ENCODE results near the gene C1RL. TPM values are rescaled to one million over a fixed set of nuclear protein-coding genes. Genes with fewer than 3 reads are reported as not detected.

The C1RL gene
- total RNA-seq, 1 experiment from 2014 or later = 25.9 TPM

GRCh38 chr12:7069386-7069785 is 39.6 kb downstream of the C1RL start:
- no peaks in the 10 kb centered on the region for H3K9me2 ChIP-seq (ENCODE audit: insufficient read depth)
- H3K9me3 ChIP-seq (ENCODE audit: control insufficient read depth in 1 of 2, insufficient read depth in 1 of 2, low read depth in 1 of 2, low read length in 2 of 2) = no peaks in the 10 kb centered on the region
- BruUV-seq (replicated peaks) = no TSS peak
- ChIA-PET RAD21 (ENCODE audit: low non-redundant PET in 1 of 2, low total read pairs in 2 of 2, uncharacterized antibody in 2 of 2, unreplicated experiment in 2 of 2) (no interaction called here), CTCF (no interaction called here), POLR2A (no interaction called here)
- H3K27me3 ChIP-seq (ENCODE audit: insufficient read depth, low read length) = no peaks in the 10 kb centered on the region
- no peaks in the 10 kb centered on the region for H3K4me1 ChIP-seq (ENCODE audit: control insufficient read depth in 1 of 2, insufficient read depth in 2 of 2, low read length in 2 of 2)
- H3K4me2 ChIP-seq (ENCODE audit: low read length) = no peak overlapping the region
- ATAC-seq (no peak), DNase-seq (ENCODE audit: low read depth, low spot score) (no peak)
- no peak overlapping the region for H3K27ac ChIP-seq (ENCODE audit: low read depth, low read length)
- TF ChIP-seq CBX3 (IDR thresholded peaks at IDR 0.05; ENCODE audit: low read depth) = no peak
- no peak for TF ChIP-seq RAD21 (IDR thresholded peaks at IDR 0.05; ENCODE audit: low read depth)
- TF ChIP-seq SRF (IDR thresholded peaks at IDR 0.05; ENCODE audit: low read depth) = no peak
- TF ChIP-seq ZFX (IDR thresholded peaks at IDR 0.05) = no peak
- no peak for TF ChIP-seq EGR1 (IDR thresholded peaks at IDR 0.05; ENCODE audit: low read depth)
- no peak for TF ChIP-seq CTCF (IDR thresholded peaks at IDR 0.05 in 2 of 3, conservative IDR thresholded peaks at IDR 0.05 in 1 of 3; ENCODE audit: borderline replicate concordance in 1 of 3, insufficient read depth in 1 of 3, low read depth in 2 of 3, low read length in 2 of 3)
- no peak for TF ChIP-seq POLR2A (IDR thresholded peaks at IDR 0.05; ENCODE audit: borderline replicate concordance, extremely low read depth, insufficient read depth, insufficient read length)
- TF ChIP-seq ELF1 (IDR thresholded peaks at IDR 0.05; ENCODE audit: borderline replicate concordance, low read depth) = no peak
- no peak for TF ChIP-seq POLR2AphosphoS5 (IDR thresholded peaks at IDR 0.05; ENCODE audit: low read depth, low read length)
- no peak for TF ChIP-seq EZH2phosphoT487 (IDR thresholded peaks at IDR 0.05; ENCODE audit: borderline replicate concordance)
- no peak for TF ChIP-seq YY1 (IDR thresholded peaks at IDR 0.05; ENCODE audit: extremely low read depth, insufficient replicate concordance, low read depth, low read length)
- no peak for TF ChIP-seq JUND (IDR thresholded peaks at IDR 0.05)
- TF ChIP-seq ZBTB33 (IDR thresholded peaks at IDR 0.05; ENCODE audit: extremely low read depth, insufficient replicate concordance, low read length) = no peak
- TF ChIP-seq REST (IDR thresholded peaks at IDR 0.05; ENCODE audit: low read depth) = no peak
- no peak for TF ChIP-seq SP1 (IDR thresholded peaks at IDR 0.05; ENCODE audit: low read depth)
- no peak for TF ChIP-seq ATF3 (IDR thresholded peaks at IDR 0.05)
- TF ChIP-seq CEBPB (IDR thresholded peaks at IDR 0.05; ENCODE audit: low read depth) = no peak
- no peak for TF ChIP-seq EZH2 (IDR thresholded peaks at IDR 0.05)
- no peak for TF ChIP-seq MAX (IDR thresholded peaks at IDR 0.05)
- no peak overlapping the region for H3K4me3 ChIP-seq (replicated peaks in 1 of 2; ENCODE audit: low read depth in 1 of 2, low read length in 2 of 2)
- no peak overlapping the region for H3K9ac ChIP-seq (ENCODE audit: low read length)
- no peaks in the 10 kb centered on the region for H3K79me2 ChIP-seq (ENCODE audit: insufficient read depth, low read length)
- no peaks in the 10 kb centered on the region for H3K36me3 ChIP-seq (ENCODE audit: control insufficient read depth in 1 of 2, insufficient read depth in 2 of 2, low read length in 2 of 2)
- no peak overlapping the region for H2AFZ ChIP-seq (ENCODE audit: low read depth, low read length, poor library complexity, severe bottlenecking)
- intact Hi-C loops (cut with micrococcal nuclease) = no loop called here
- H4K20me1 ChIP-seq (ENCODE audit: insufficient read depth) = no peaks in the 10 kb centered on the region
